ENCODE results near the gene BEGAIN.

The BEGAIN gene

GRCh38 chr14:100573757-100574641 is 13.2 kb downstream of the BEGAIN start:
- no peaks in the 10 kb centered on the region for H3K4me1 ChIP-seq (ENCODE audit: insufficient read depth, low read length, severe bottlenecking)
- H3K27me3 ChIP-seq (ENCODE audit: insufficient read depth, low read length), result 0 out of 2 replicates have a peak, but pooled peaks cover 3% of the 10 kb centered on the region
- no peaks in the 10 kb centered on the region for H3K36me3 ChIP-seq (ENCODE audit: insufficient read depth, low read length)
- no peaks in the 10 kb centered on the region for H3K9me2 ChIP-seq (ENCODE audit: low read depth, low read length)
- H3K9me3 ChIP-seq (ENCODE audit: low read length), result no peaks in the 10 kb centered on the region
- no peaks in the 10 kb centered on the region for H3F3A ChIP-seq (ENCODE audit: insufficient read depth, low read length)
- no peaks in the 10 kb centered on the region for H3K79me2 ChIP-seq (ENCODE audit: insufficient read depth, low read length)
- H3K4me3 ChIP-seq (ENCODE audit: low read depth, low read length, poor library complexity, severe bottlenecking), result no peak overlapping the region
- no peak overlapping the region for H2AFZ ChIP-seq (ENCODE audit: low read length)
- no peak overlapping the region for H3K9ac ChIP-seq (ENCODE audit: low read length)
- H3K4me2 ChIP-seq (ENCODE audit: low read length), result no peak overlapping the region
- H4K20me1 ChIP-seq (ENCODE audit: insufficient read depth, low read length), result no peaks in the 10 kb centered on the region
- H3K27ac ChIP-seq (ENCODE audit: low read depth, low read length, poor library complexity, severe bottlenecking), result no peak overlapping the region
- TF ChIP-seq CTCF (IDR thresholded peaks at IDR 0.05; ENCODE audit: low read length) (no peak), EZH2 (IDR thresholded peaks at IDR 0.05; ENCODE audit: borderline replicate concordance, low read length) (no peak)

GRCh38 chr14:100573002-100573756 is 14.0 kb downstream of the BEGAIN start:
- no peak for TF ChIP-seq CTCF (IDR thresholded peaks at IDR 0.05; ENCODE audit: low read length)
- TF ChIP-seq EZH2 (IDR thresholded peaks at IDR 0.05; ENCODE audit: borderline replicate concordance, low read length), result no peak

GRCh38 chr14:100572543-100572942 is 14.7 kb downstream of the BEGAIN start:
- H4K20me1 ChIP-seq (ENCODE audit: insufficient read depth, low read length), result no peaks in the 10 kb centered on the region
- no peaks in the 10 kb centered on the region for H3K9me2 ChIP-seq (ENCODE audit: low read depth, low read length)
- H3K4me2 ChIP-seq (ENCODE audit: low read length), result no peak overlapping the region
- H3K36me3 ChIP-seq (ENCODE audit: insufficient read depth, low read length), result no peaks in the 10 kb centered on the region
- H3K27ac ChIP-seq (ENCODE audit: low read depth, low read length, poor library complexity, severe bottlenecking), result no peak overlapping the region
- H2AFZ ChIP-seq (ENCODE audit: low read length), result no peak overlapping the region
- no peaks in the 10 kb centered on the region for H3K79me2 ChIP-seq (ENCODE audit: insufficient read depth, low read length)
- H3K9me3 ChIP-seq (ENCODE audit: low read length), result no peaks in the 10 kb centered on the region
- no peak overlapping the region for H3K4me3 ChIP-seq (ENCODE audit: low read depth, low read length, poor library complexity, severe bottlenecking)
- TF ChIP-seq CTCF (IDR thresholded peaks at IDR 0.05; ENCODE audit: low read length), result no peak
- no peak for TF ChIP-seq EZH2 (IDR thresholded peaks at IDR 0.05; ENCODE audit: borderline replicate concordance, low read length)
- H3K4me1 ChIP-seq (ENCODE audit: insufficient read depth, low read length, severe bottlenecking), result no peaks in the 10 kb centered on the region
- no peaks in the 10 kb centered on the region for H3F3A ChIP-seq (ENCODE audit: insufficient read depth, low read length)
- H3K9ac ChIP-seq (ENCODE audit: low read length), result no peak overlapping the region
- H3K27me3 ChIP-seq (ENCODE audit: insufficient read depth, low read length), result 0 out of 2 replicates have a peak, but pooled peaks cover 3% of the 10 kb centered on the region

More at GRCh38 chr14:100573002-100573756, 14.0 kb downstream of the BEGAIN start:
- no peaks in the 10 kb centered on the region for H3K36me3 ChIP-seq (ENCODE audit: insufficient read depth, low read length)
- H3F3A ChIP-seq (ENCODE audit: insufficient read depth, low read length), result no peaks in the 10 kb centered on the region
- no peaks in the 10 kb centered on the region for H3K9me3 ChIP-seq (ENCODE audit: low read length)
- no peaks in the 10 kb centered on the region for H3K4me1 ChIP-seq (ENCODE audit: insufficient read depth, low read length, severe bottlenecking)
- no peak overlapping the region for H3K27ac ChIP-seq (ENCODE audit: low read depth, low read length, poor library complexity, severe bottlenecking)
- H3K4me2 ChIP-seq (ENCODE audit: low read length), result no peak overlapping the region
- H3K79me2 ChIP-seq (ENCODE audit: insufficient read depth, low read length), result no peaks in the 10 kb centered on the region
- H3K9me2 ChIP-seq (ENCODE audit: low read depth, low read length), result no peaks in the 10 kb centered on the region
- no peak overlapping the region for H3K9ac ChIP-seq (ENCODE audit: low read length)
- H2AFZ ChIP-seq (ENCODE audit: low read length), result no peak overlapping the region
- 0 out of 2 replicates have a peak, but pooled peaks cover 3% of the 10 kb centered on the region for H3K27me3 ChIP-seq (ENCODE audit: insufficient read depth, low read length)
- H3K4me3 ChIP-seq (ENCODE audit: low read depth, low read length, poor library complexity, severe bottlenecking), result no peak overlapping the region
- no peaks in the 10 kb centered on the region for H4K20me1 ChIP-seq (ENCODE audit: insufficient read depth, low read length)

All from OCI-LY1 (cell line).